HG03045 (cell line): ENCODE results near the gene TENT5C.

Experiments used
- ATAC-seq: cut with Tn5 transposase; IDR thresholded peaks from one replicate; pipeline ENCODE4 v1.9.1; 2021; ENCODE audit warnings: mild to moderate bottlenecking, moderate library complexity; ENCODE audit not compliant: unreplicated experiment

TENT5C gene

GRCh38 chr1:117590273-117590925 lies 15.4 kb upstream of the TENT5C start:
- no peak for ATAC-seq

- no peak for ATAC-seq
Measured at GRCh38 chr1:117591252-117591651, 14.6 kb upstream of the TENT5C start.

- no peak for ATAC-seq
Measured at GRCh38 chr1:117592155-117592554, 13.7 kb upstream of the TENT5C start.

- ATAC-seq = no peak
Measured at GRCh38 chr1:117594261-117594990, 11.4 kb upstream of the TENT5C start.

- ATAC-seq = no peak
Measured at GRCh38 chr1:117596023-117596720, 9.7 kb upstream of the TENT5C start.

GRCh38 chr1:117598489-117598888 lies 7.4 kb upstream of the TENT5C start:
- ATAC-seq = no peak

GRCh38 chr1:117599286-117600221 lies 6.3 kb upstream of the TENT5C start:
- no peak for ATAC-seq

GRCh38 chr1:117600325-117600943 lies 5.4 kb upstream of the TENT5C start:
- ATAC-seq = no peak

GRCh38 chr1:117600966-117601365 lies 4.9 kb upstream of the TENT5C start:
- ATAC-seq = no peak

- ATAC-seq = no peak
Measured at GRCh38 chr1:117602862-117603261, 3.0 kb upstream of the TENT5C start.

- ATAC-seq = peak; percentile 26
Measured at GRCh38 chr1:117605164-117605773, 579 bp upstream of the TENT5C start.

GRCh38 chr1:117606649-117607430 lies 992 bp downstream of the TENT5C start:
- ATAC-seq = peak; percentile 12

GRCh38 chr1:117607471-117607870 lies 1.6 kb downstream of the TENT5C start:
- no peak for ATAC-seq

GRCh38 chr1:117608115-117608615 lies 2.3 kb downstream of the TENT5C start:
- no peak for ATAC-seq

GRCh38 chr1:117608758-117609157 lies 2.9 kb downstream of the TENT5C start:
- no peak for ATAC-seq

- ATAC-seq = no peak
Measured at GRCh38 chr1:117609471-117609911, 3.6 kb downstream of the TENT5C start.

- ATAC-seq = no peak
Measured at GRCh38 chr1:117610036-117610435, 4.2 kb downstream of the TENT5C start.

GRCh38 chr1:117611121-117611601 lies 5.3 kb downstream of the TENT5C start:
- ATAC-seq = no peak
